ENCODE results near the gene CLRN2. TPM values are rescaled to one million over a fixed set of nuclear protein-coding genes. Genes with fewer than 3 reads are reported as not detected.
"Not testable (repeated sequence)": the region's sequence is repeated elsewhere in the genome, so short reads cannot be mapped to it uniquely, and the experiment has no call there.

The CLRN2 gene
- total RNA-seq, 1 experiment from 2014 or later, result not detected

GRCh38 chr4:17567271-17567670 lies 52.3 kb downstream of the CLRN2 start:
- in situ Hi-C loops (cut with HindIII; ENCODE audit: low sequenced_read_pairs), result no loop called here
- no peak for DNase-seq (ENCODE audit: low spot score)

- in situ Hi-C loops (cut with HindIII; ENCODE audit: low sequenced_read_pairs), result no loop called here
- no peak for DNase-seq (ENCODE audit: low spot score)
These were observed 59.2 kb downstream of the CLRN2 start for GRCh38 chr4:17574206-17574605.

GRCh38 chr4:17575177-17575576 lies 60.2 kb downstream of the CLRN2 start:
- DNase-seq (ENCODE audit: low spot score); in situ Hi-C loops (cut with HindIII; ENCODE audit: low sequenced_read_pairs): not testable (repeated sequence)

Other genes with a start within 250 kb of the CLRN2 start
- gene QDPR, start 3.1 kb upstream of the CLRN2 start, total RNA-seq (2014; rRNA removed; shearing (Covaris generic)), result 70.7 and 75.4 TPM in 2 replicates
- 99.8 and 163 TPM in 2 replicates for gene LAP3, start 62.0 kb downstream of the CLRN2 start, total RNA-seq (2014; rRNA removed; shearing (Covaris generic))
- 46.3 and 48.4 TPM in 2 replicates for gene MED28, start 99.5 kb downstream of the CLRN2 start, total RNA-seq (2014; rRNA removed; shearing (Covaris generic))